Limb (tissue), 2 donors: Measurements from ENCODE around the gene CDAN1.
A peak's percentile ranks its signal among the peaks of the same experiment; 100 is the strongest.

Experiments used
- DNase-seq, 2 donors: peaks; one replicate each; pipeline ENCODE4 v3.0.0-alpha.2; 2016; ENCODE audit errors: extremely low spot score in 2 of 2

CDAN1 gene

GRCh38 chr15:42733027-42733426 lies 3.9 kb downstream of the CDAN1 start:
- no peak for DNase-seq

GRCh38 chr15:42732095-42732827 lies 4.7 kb downstream of the CDAN1 start:
- no peak for DNase-seq

DNA sequence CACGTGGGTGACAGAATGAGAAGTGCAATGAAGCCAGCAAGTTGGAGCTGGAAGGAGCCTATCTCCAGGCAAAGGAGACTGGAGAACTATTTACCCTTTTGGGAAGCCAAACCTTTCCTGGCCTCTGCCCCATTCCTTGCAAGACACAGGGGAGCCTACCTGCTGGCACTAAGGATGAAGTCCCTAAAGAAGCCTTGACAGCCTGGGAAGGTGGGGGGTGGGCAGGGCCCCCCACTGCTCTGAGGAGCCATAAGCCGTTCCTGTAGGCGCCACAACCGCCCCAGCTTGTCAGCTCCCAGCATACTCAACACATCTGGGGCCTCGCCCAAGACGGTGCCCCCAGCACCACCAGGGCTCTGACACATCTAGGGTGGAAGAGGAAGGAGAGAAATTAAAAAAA lies 5.5 kb downstream of the CDAN1 start:
- no peak for DNase-seq

DNA sequence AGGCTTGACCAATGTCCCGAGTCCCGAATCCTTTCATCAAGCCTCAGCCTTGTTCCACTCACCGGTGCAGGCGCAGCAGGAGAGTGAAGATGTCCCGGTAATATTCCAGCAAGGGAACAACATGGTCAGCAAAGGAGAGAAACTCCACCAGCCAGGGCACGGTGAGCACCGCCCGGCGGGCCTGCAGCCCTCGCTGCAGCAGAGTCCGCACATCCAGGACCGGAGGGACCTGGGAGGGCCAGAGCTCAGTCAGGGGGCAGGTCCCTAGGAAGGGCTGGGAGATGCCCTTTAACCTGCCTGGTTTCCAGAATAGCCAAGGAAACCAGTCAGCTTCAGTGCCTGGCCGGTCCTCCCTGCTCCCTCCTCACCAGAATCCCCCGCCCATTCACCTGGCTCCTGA lies 6.4 kb downstream of the CDAN1 start:
- no peak for DNase-seq

GRCh38 chr15:42730135-42730534 lies 6.8 kb downstream of the CDAN1 start:
- DNase-seq = no peak

GRCh38 chr15:42729409-42729808 lies 7.5 kb downstream of the CDAN1 start:
- no peak for DNase-seq

DNA sequence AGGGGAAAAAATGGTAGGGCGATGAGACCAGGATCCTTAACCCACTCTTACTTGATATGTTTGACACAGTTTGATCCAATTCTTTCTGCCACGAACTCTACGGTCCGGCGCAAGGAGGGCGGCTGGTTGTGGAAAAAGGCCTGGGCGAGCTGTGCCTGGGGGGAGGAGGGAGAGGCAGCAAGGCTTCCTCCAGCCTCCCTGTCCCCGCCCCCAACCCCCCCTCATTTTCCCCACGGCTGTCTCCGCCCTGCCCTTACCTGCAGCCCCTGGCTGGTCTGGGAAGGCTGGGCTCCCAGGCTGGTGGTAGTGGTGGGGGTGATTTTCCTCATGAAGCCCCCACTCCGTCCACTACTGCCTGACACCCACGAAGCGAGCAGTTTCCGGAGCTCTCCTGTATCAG lies 8.0 kb downstream of the CDAN1 start:
- DNase-seq = no peak

- peak in 1 of 2 donors; percentile 35 for DNase-seq
Measured at GRCh38 chr15:42728560-42728959, 8.4 kb downstream of the CDAN1 start.

DNA sequence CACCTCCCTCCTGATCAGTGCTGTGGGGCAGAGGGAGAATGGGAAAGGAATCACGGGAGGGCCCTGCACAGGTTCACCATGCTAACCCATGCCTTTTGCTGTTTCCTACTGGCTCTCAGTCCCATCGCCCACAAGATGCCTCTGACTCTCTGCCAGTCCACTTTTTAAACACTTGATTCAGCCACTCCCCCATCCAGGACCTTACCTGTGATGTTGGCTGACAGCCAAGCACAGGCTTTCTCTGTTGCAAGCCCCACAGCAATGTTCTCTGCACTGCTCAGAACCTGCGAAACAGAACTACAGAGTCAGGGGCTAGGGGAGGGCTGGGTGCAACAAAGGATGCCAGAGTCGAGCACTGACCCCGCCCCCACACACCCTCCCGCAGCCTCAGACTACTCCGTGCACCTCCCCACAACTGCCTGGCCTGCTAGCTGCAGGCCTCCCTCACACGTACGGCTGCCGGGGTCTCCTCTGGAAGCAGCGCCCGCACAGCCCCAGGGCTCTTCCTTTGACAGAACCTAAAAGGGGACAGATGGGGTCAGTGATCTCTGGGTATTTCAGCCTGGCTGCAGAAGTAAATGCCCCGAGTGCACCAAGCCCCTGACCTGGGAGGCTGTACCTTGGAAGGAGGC lies 9.1 kb downstream of the CDAN1 start:
- no peak for DNase-seq

GRCh38 chr15:42726114-42726513 lies 10.8 kb downstream of the CDAN1 start:
- DNase-seq = no peak

GRCh38 chr15:42725331-42725903 lies 11.5 kb downstream of the CDAN1 start:
- DNase-seq = no peak

GRCh38 chr15:42724276-42724675 lies 12.7 kb downstream of the CDAN1 start:
- no peak for DNase-seq

DNA sequence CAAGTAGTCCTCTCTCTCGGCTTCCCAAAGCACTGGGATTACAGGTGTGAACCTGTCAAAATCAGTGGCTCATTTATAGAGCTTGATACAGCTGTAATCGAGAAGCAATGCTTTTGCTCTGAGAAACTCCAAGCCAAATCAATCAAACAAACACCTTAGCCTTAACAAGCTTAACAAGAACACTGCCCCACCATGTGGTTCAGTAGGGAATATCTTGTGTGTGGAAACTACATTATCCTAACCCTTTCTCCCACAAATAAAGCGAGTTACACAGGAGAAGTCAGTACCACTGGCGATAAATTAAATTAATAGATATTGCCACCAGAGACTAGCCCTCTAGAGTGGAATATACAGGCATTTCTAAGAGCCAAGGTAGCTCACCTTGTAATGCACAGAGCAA lies 13.9 kb downstream of the CDAN1 start:
- no peak for DNase-seq

DNA sequence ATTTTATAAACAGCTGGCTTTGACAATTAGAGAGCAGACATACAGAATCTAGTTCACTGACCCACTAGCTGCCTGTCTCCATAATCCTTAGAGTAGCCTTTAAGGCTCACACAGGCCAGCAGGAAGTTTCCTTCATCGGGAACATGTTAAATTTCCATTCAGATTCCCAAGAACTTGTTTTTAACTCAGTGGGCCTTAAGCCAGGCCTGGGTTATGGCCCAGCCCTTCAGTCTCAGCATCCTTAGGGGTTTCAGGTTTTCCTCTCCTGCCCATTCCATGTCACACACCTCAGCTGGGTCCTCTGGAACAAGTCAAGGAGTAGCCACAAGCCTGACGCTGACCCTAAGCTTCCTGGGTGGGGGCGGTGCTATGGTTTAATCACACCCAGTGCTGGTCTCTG lies 15.0 kb downstream of the CDAN1 start:
- no peak for DNase-seq

- DNase-seq = no peak
Measured at GRCh38 chr15:42721016-42721415, 15.9 kb downstream of the CDAN1 start.

DNA sequence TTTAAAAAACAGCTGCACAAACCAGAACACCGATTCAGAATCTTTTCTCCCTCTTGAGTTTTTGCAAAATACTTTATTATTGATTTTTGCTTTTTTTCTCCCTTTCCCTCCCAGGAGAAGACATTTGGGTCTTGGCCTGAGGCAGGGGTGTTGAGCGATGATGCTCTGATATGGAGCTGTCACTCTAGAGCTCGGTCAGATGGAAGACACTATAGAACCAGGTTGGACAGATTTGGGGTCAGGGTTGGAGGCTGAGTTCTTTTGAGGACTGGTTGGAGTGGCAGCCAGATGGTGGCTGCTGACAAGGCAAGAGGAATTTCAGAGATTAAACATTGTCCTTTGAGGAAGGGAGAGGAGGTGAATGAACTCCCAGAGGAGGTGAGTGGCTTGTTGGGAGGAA lies 16.9 kb downstream of the CDAN1 start:
- DNase-seq = no peak

GRCh38 chr15:42719043-42719442 lies 17.9 kb downstream of the CDAN1 start:
- DNase-seq = no peak

GRCh38 chr15:42716626-42717025 lies 20.3 kb downstream of the CDAN1 start:
- no peak for DNase-seq

GRCh38 chr15:42716125-42716524 lies 20.8 kb downstream of the CDAN1 start:
- no peak for DNase-seq

DNA sequence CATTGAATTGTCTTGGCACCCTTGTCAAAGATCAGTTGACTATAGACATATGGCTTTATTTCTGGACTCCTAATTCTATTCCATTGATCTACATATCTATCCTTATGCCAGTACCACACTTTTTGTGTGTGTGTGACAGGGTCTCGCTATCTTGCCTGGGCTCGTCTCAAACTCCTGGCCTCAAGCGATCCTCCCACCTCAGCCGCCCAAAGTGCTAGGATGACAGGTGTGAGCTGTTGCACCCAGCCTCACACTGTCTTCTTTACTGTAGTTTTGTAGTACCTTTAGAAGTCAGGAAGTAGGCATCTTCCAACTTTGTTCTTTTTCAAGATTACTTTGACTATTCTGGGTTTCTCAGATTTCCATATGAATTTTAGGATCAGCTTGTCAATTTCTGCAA lies 24.3 kb downstream of the CDAN1 start:
- DNase-seq = no peak

DNA sequence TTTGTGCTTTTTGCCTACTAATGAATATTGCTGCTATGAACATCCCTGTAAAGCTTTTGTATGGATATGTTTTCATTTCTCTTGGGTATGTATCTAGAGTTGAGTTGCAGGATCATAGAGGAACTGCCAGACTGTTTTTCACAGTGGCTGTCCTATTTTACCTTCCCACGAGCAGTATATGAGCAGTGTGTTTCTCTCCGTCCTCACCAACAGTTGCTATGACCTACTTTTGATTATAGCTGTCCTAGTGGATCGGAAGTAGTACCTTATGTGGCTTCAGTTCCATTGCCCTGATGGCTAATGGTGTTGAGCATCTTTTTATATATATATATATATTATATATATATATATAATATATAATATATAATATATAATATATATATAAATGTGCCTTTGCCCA lies 25.2 kb downstream of the CDAN1 start:
- no peak for DNase-seq

DNA sequence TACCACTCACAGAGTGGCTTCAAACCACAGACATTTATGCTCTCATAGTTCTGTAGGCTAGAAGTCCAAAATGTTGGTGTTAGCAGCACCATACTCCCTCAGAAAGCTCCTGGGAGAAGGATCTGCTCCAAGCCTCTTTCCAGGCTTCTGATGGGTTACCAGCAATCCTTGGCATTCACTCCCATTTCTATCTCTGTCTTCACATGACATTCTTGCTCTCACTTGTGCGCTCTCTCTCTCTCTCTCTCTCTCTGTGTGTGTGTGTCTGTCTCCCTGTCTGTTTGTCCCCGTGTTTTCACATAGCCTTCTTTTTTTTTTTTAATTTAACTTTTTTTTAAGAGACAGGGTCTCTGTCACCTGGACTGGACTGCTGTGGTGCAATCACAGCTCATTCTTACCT lies 26.3 kb downstream of the CDAN1 start:
- DNase-seq = no peak
